Upper lobe of right lung (tissue), 1 donor: ENCODE measurements around the gene UBFD1. TPM values are rescaled to one million over a fixed set of nuclear protein-coding genes. Genes with fewer than 3 reads are reported as not detected.

Experiments
- ATAC-seq: fragments of 200-7000 bp; cut with Tn5 transposase; one replicate; pipeline ENCODE4 v1.9.1; 2020; ENCODE audit warnings: mild to moderate bottlenecking, moderate library complexity
- DNase-seq: peaks from one replicate; pipeline ENCODE4 v3.0.0-alpha.2; 2020
- H3K27ac ChIP-seq: fragments of 200-600 bp; one replicate; pipeline ENCODE4 v1.8.0; 2022
- H3K27me3 ChIP-seq: fragments of 200-600 bp; one replicate; pipeline ENCODE4 v1.8.0; 2022; ENCODE audit warnings: mild to moderate bottlenecking
- H3K36me3 ChIP-seq: fragments of 200-600 bp; one replicate; pipeline ENCODE4 v1.8.0; 2022
- H3K4me1 ChIP-seq: fragments of 200-600 bp; one replicate; pipeline ENCODE4 v1.8.0; 2022
- H3K4me3 ChIP-seq: fragments of 200-600 bp; one replicate; pipeline ENCODE4 v1.8.0; 2022; ENCODE audit warnings: mild to moderate bottlenecking
- H3K9me3 ChIP-seq: fragments of 200-600 bp; one replicate; pipeline ENCODE4 v1.8.0; 2022
- CTCF ChIP-seq: fragments of 200-600 bp; IDR thresholded peaks from one replicate; pipeline ENCODE4 v1.8.0; 2022; ENCODE audit warnings: antibody characterized with exemption
- intact Hi-C: fragments of 100-400 bp; cut with DNase I; formaldehyde crosslinking; loops from one replicate; pipeline ENCODE4 v1.11.0; 2022
- total RNA-seq: library from RNA; stranded (reverse); fragmentation: NEBNext Ultra II Directional; extraction: Animal tissue kit (Norgen Biotek cat#: 25700); gene quantifications from one replicate; pipeline ENCODE4 v1.2.1, GENCODE V29; 2021
- donor health status: DM: no; HTN: yes; CAD: no; lungs with severe emphysema.

Gene UBFD1
- total RNA-seq, 1 donor from 2014 or later = 42.3 TPM

GRCh38 chr16:23611936-23612335 lies 54.4 kb downstream of the UBFD1 start:
- no peaks in the 10 kb centered on the region for H3K9me3 ChIP-seq
- DNase-seq (no peak), ATAC-seq (no peak)
- H3K36me3 ChIP-seq = peaks cover 54% of the 10 kb centered on the region
- no peak overlapping the region for H3K4me3 ChIP-seq
- TF ChIP-seq CTCF = no peak
- intact Hi-C loops = no loop called here
- H3K27ac ChIP-seq = no peak overlapping the region
- H3K27me3 ChIP-seq = no peaks in the 10 kb centered on the region
- no peaks in the 10 kb centered on the region for H3K4me1 ChIP-seq

- H3K4me1 ChIP-seq = no peaks in the 10 kb centered on the region
- no peaks in the 10 kb centered on the region for H3K27me3 ChIP-seq
- peaks cover 70% of the 10 kb centered on the region for H3K36me3 ChIP-seq
- DNase-seq (no peak), ATAC-seq (no peak)
- no peak for TF ChIP-seq CTCF
- no peaks in the 10 kb centered on the region for H3K9me3 ChIP-seq
- intact Hi-C loops = no loop called here
- no peak overlapping the region for H3K4me3 ChIP-seq
- no peak overlapping the region for H3K27ac ChIP-seq
These were observed 58.3 kb downstream of the UBFD1 start for GRCh38 chr16:23615805-23616204.

Other genes with a start within 250 kb of the UBFD1 start
- gene COG7, start 104.5 kb upstream of the UBFD1 start, total RNA-seq = 21.2 TPM
- 161 TPM for gene GGA2, start 47.2 kb upstream of the UBFD1 start, total RNA-seq
- gene EARS2, start 377 bp upstream of the UBFD1 start, total RNA-seq = 15.3 TPM
- 49.2 TPM for gene NDUFAB1, start 38.6 kb downstream of the UBFD1 start, total RNA-seq
- gene PALB2, start 83.6 kb downstream of the UBFD1 start, total RNA-seq = 11.7 TPM
- 48.7 TPM for gene DCTN5, start 83.7 kb downstream of the UBFD1 start, total RNA-seq
- 1.8 TPM for gene PLK1, start 121.2 kb downstream of the UBFD1 start, total RNA-seq
- gene ERN2, start 155.5 kb downstream of the UBFD1 start, total RNA-seq = 0.29 TPM
- gene CHP2, start 197.3 kb downstream of the UBFD1 start, total RNA-seq = not detected